Endodermal cell (in vitro differentiated cells): ENCODE data around the gene SERINC1. TPM values are rescaled to one million over a fixed set of nuclear protein-coding genes. Genes with fewer than 3 reads are reported as not detected.

Experiments used
- DNase-seq: peaks from one replicate; pipeline ENCODE4 v3.0.0-alpha.2; 2017
- H3K27ac ChIP-seq: 2 replicates; pipeline ENCODE4 v1.5.1; 2013; ENCODE audit warnings: mild to moderate bottlenecking, low read depth, low read length, moderate library complexity
- H3K27me3 ChIP-seq: 2 replicates; pipeline ENCODE4 v1.6.1; 2013; ENCODE audit warnings: mild to moderate bottlenecking, low read length, moderate library complexity; ENCODE audit not compliant: insufficient read depth, control insufficient read depth, poor library complexity, severe bottlenecking
- H3K36me3 ChIP-seq: 2 replicates; pipeline ENCODE4 v1.7.0; 2013; ENCODE audit warnings: mild to moderate bottlenecking, low read length, moderate library complexity; ENCODE audit not compliant: control insufficient read depth, insufficient read depth
- H3K4me1 ChIP-seq: one replicate; pipeline ENCODE4 v1.7.0; 2013; ENCODE audit warnings: low read length; ENCODE audit not compliant: control insufficient read depth, insufficient read depth
- H3K4me3 ChIP-seq: 2 replicates; pipeline ENCODE4 v1.5.1; 2013; ENCODE audit warnings: mild to moderate bottlenecking, low read length, moderate library complexity
- H3K9ac ChIP-seq: 2 replicates; pipeline ENCODE4 v1.6.1; 2013; ENCODE audit warnings: mild to moderate bottlenecking, low read length, moderate library complexity; ENCODE audit not compliant: poor library complexity, severe bottlenecking; ENCODE audit errors: extremely low read depth
- H3K9me3 ChIP-seq: 2 replicates; pipeline ENCODE4 v1.6.1; 2013; ENCODE audit warnings: mild to moderate bottlenecking, low read length, moderate library complexity; ENCODE audit not compliant: control insufficient read depth
- H3K27ac Mint-ChIP-seq: 2 replicates; pipeline ENCODE4 v1.8.0; 2020; ENCODE audit warnings: mixed read lengths
- H3K27me3 Mint-ChIP-seq: 2 replicates; pipeline ENCODE4 v1.8.0; 2021; ENCODE audit warnings: mild to moderate bottlenecking, mixed read lengths; ENCODE audit not compliant: insufficient read depth
- H3K36me3 Mint-ChIP-seq: 2 replicates; pipeline ENCODE4 v1.8.0; 2020; ENCODE audit warnings: low read depth, mixed read lengths
- H3K4me1 Mint-ChIP-seq: 2 replicates; pipeline ENCODE4 v1.8.0; 2020; ENCODE audit warnings: mixed read lengths
- H3K4me3 Mint-ChIP-seq: 2 replicates; pipeline ENCODE4 v1.8.0; 2020; ENCODE audit warnings: mild to moderate bottlenecking, moderate library complexity, mixed read lengths
- H3K9me3 Mint-ChIP-seq: 2 replicates; pipeline ENCODE4 v1.8.0; 2020; ENCODE audit warnings: mild to moderate bottlenecking, mixed read lengths
- CTCF ChIP-seq: fragments of 200-600 bp; sonication (generic); conservative IDR thresholded peaks from 2 replicates; pipeline ENCODE4 v1.5.0; 2021; ENCODE audit warnings: antibody characterized with exemption, mild to moderate bottlenecking
- WGBS, 2 experiments: methylation state at CpG; one replicate each; pipeline versions ENCODE4 v1.1.5 to v1.1.7; 2013; ENCODE audit warnings: missing lambda C conversion rate in 2 of 2, mixed read lengths in 1 of 2; ENCODE audit not compliant: insufficient coverage in 1 of 2, insufficient read length in 1 of 2; 5-methylcytosine and 5-hydroxymethylcytosine counted together
- total RNA-seq, 2 donors: library from RNA; stranded (reverse); fragmentation: NEBNext Ultra II Directional in 1 of 2; extraction: Animal tissue kit (Norgen Biotek cat#: 25700) in 1 of 2; gene quantifications; 2 replicates in 1 of 2; 3 replicates in 1 of 2; pipeline ENCODE4 v1.2.1, GENCODE V29; 2021

SERINC1 gene
- total RNA-seq, 2 donors from 2014 or later: 77.4 to 79.1 TPM

GRCh38 chr6:122422003-122422402 is 49.6 kb downstream of the SERINC1 start:
- H3K36me3 Mint-ChIP-seq: peaks cover 44% of the 10 kb centered on the region

GRCh38 chr6:122416825-122417224 is 54.8 kb downstream of the SERINC1 start:
- 83 to 92% methylated on average over 1 of the region's 1 CpG for WGBS, 2 experiments
- Mint-ChIP-seq H3K36me3 (peaks cover 45% of the 10 kb centered on the region), H3K4me3 (no peak overlapping the region), H3K27me3 (no peaks in the 10 kb centered on the region), H3K9me3 (no peaks in the 10 kb centered on the region), H3K27ac (no peak overlapping the region), H3K4me1 (peaks cover 3% of the 10 kb centered on the region)
- no peak overlapping the region for H3K4me3 ChIP-seq
- no peak for DNase-seq
- peaks cover 69% of the 10 kb centered on the region for H3K36me3 ChIP-seq
- TF ChIP-seq CTCF: no peak
- no peak overlapping the region for H3K9ac ChIP-seq
- H3K4me1 ChIP-seq: no peaks in the 10 kb centered on the region
- no peaks in the 10 kb centered on the region for H3K27me3 ChIP-seq
- no peak overlapping the region for H3K27ac ChIP-seq
- no peaks in the 10 kb centered on the region for H3K9me3 ChIP-seq

More at GRCh38 chr6:122422003-122422402, 49.6 kb downstream of the SERINC1 start:
- no peak overlapping the region for H3K27ac Mint-ChIP-seq
- no peaks in the 10 kb centered on the region for H3K27me3 Mint-ChIP-seq
- Histone ChIP-seq H3K9me3 (no peaks in the 10 kb centered on the region), H3K27me3 (no peaks in the 10 kb centered on the region), H3K4me3 (no peak overlapping the region), H3K27ac (no peak overlapping the region), H3K36me3 (peaks cover 82% of the 10 kb centered on the region), H3K4me1 (no peaks in the 10 kb centered on the region), H3K9ac (no peak overlapping the region)
- H3K4me3 Mint-ChIP-seq: no peak overlapping the region
- no peaks in the 10 kb centered on the region for H3K9me3 Mint-ChIP-seq
- TF ChIP-seq CTCF: no peak
- 92 to 100% methylated on average over 2 of the region's 2 CpGs for WGBS, 2 experiments
- no peak for DNase-seq
- H3K4me1 Mint-ChIP-seq: peaks cover 3% of the 10 kb centered on the region

GRCh38 chr6:122412001-122412400 is 59.6 kb downstream of the SERINC1 start:
- no peak overlapping the region for H3K27ac Mint-ChIP-seq
- H3K4me1 Mint-ChIP-seq: no peaks in the 10 kb centered on the region
- Histone ChIP-seq H3K4me1 (no peaks in the 10 kb centered on the region), H3K9ac (no peak overlapping the region), H3K27ac (no peak overlapping the region), H3K4me3 (no peak overlapping the region), H3K36me3 (peaks cover 32% of the 10 kb centered on the region), H3K9me3 (no peaks in the 10 kb centered on the region), H3K27me3 (no peaks in the 10 kb centered on the region)
- H3K27me3 Mint-ChIP-seq: no peaks in the 10 kb centered on the region
- no peak overlapping the region for H3K4me3 Mint-ChIP-seq
- no peak for TF ChIP-seq CTCF
- H3K9me3 Mint-ChIP-seq: no peaks in the 10 kb centered on the region
- peaks cover 30% of the 10 kb centered on the region for H3K36me3 Mint-ChIP-seq
- no peak for DNase-seq
